ENCODE measurements around the gene BAK1.

GRCh38 chr6:33567836-33568235 lies 12.2 kb downstream of the BAK1 start:
- TF ChIP-seq POLR2A (IDR thresholded peaks at IDR 0.05): no peak
- TF ChIP-seq CTCF (IDR thresholded peaks at IDR 0.05): no peak
